NB4 (cell line): Measurements from ENCODE around the gene ANGEL2.

ENCODE experiments used
- POLR2A ChIP-seq: IDR thresholded peaks from 2 replicates; pipeline ENCODE4 v1.6.1; 2011; ENCODE audit warnings: mild to moderate bottlenecking; ENCODE audit not compliant: insufficient read length; ENCODE audit errors: extremely low read depth
- TF ChIP-seq, protein P1 (sequence below): IDR thresholded peaks from one replicate; pipeline ENCODE4 v1.5.1; 2012; ENCODE audit warnings: low read depth, low read length
- TF ChIP-seq, protein P2 (sequence below): IDR thresholded peaks from 2 replicates; pipeline ENCODE4 v1.6.1; 2011; ENCODE audit warnings: low read depth, low read length

DNA sequence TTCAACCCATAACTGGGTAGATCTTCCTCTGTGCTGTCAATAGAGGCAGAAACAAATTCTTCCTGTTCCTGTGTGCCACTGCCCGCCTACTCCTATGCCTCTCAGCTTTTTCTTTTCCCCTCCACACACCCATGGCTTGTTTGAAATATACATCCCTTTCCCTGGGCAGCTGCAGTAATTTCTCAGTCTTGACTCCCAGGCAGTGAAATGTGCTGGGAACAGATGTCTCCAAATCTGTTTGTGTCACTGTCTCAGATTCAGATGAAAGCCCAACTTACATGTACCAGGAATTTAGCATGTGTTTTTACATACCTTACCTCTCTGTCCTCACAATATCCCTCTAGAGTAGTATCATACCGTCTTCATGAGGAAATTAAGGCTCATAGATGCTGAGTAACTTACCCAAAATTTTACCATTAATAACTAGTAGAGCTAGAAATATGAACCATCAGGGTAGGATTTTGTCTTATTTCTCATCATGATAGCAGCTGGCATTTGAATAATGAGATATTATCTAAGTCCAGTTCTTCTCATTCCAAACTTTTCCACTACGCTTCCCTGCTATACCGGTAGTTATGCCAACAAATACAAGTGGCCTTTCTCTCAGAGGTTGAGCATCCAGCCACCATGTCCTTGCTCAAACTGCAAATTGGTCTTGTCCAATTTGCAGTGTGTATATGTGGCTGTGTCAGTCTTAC lies 70.1 kb downstream of the ANGEL2 start:
- TF ChIP-seq, protein P1, sequence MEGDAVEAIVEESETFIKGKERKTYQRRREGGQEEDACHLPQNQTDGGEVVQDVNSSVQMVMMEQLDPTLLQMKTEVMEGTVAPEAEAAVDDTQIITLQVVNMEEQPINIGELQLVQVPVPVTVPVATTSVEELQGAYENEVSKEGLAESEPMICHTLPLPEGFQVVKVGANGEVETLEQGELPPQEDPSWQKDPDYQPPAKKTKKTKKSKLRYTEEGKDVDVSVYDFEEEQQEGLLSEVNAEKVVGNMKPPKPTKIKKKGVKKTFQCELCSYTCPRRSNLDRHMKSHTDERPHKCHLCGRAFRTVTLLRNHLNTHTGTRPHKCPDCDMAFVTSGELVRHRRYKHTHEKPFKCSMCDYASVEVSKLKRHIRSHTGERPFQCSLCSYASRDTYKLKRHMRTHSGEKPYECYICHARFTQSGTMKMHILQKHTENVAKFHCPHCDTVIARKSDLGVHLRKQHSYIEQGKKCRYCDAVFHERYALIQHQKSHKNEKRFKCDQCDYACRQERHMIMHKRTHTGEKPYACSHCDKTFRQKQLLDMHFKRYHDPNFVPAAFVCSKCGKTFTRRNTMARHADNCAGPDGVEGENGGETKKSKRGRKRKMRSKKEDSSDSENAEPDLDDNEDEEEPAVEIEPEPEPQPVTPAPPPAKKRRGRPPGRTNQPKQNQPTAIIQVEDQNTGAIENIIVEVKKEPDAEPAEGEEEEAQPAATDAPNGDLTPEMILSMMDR, result no peak
- no peak for TF ChIP-seq POLR2A
- TF ChIP-seq, protein P2, sequence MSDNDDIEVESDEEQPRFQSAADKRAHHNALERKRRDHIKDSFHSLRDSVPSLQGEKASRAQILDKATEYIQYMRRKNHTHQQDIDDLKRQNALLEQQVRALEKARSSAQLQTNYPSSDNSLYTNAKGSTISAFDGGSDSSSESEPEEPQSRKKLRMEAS, result no peak
